ENCODE data around the gene B3GALNT1.

The B3GALNT1 gene

DNA sequence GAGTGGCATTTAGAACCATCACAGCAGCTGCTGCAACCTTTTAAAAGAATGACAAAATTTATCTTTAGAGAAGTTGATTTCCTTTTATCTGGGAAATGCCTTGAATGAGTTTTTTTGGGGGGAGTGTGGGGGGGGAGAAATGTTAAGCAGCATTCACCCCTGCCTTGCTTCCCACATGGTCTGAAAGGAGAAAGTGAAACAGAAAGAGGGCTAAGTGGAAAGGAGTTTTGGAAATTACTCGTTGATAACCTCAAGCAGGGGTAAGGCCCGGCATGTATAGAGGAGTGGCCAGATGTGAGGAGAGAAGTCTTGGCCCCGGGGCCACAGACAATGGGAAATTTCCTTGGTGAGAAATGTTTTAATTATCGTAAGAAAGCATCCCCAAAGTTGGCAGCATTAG, 23.5 kb downstream of the B3GALNT1 start:
- 93% methylated on average over 4 of the region's 4 CpGs for WGBS
- H3K36me3 ChIP-seq (ENCODE audit: insufficient read depth, low read length): peaks cover 11% of the 10 kb centered on the region; the same call in 1 of the 2 replicates
- H3K9ac ChIP-seq (ENCODE audit: low read depth, low read length): no peak overlapping the region
- no peaks in the 10 kb centered on the region for H3K4me1 ChIP-seq (ENCODE audit: insufficient read depth, low read length)
- H3K27me3 ChIP-seq (ENCODE audit: insufficient read depth, low read length): no peaks in the 10 kb centered on the region
- H3K27ac ChIP-seq (ENCODE audit: low read depth, low read length): no peak overlapping the region
- no peak overlapping the region for H3K4me3 ChIP-seq (ENCODE audit: low read length)
- no peaks in the 10 kb centered on the region for H3K9me3 ChIP-seq (ENCODE audit: insufficient read depth, low read depth, low read length)

- no peak overlapping the region for H3K9ac ChIP-seq (ENCODE audit: low read depth, low read length)
- no peak overlapping the region for H3K27ac ChIP-seq (ENCODE audit: low read depth, low read length)
- H3K36me3 ChIP-seq (ENCODE audit: insufficient read depth, low read length): no peaks in the 10 kb centered on the region
- H3K27me3 ChIP-seq (ENCODE audit: insufficient read depth, low read length): no peaks in the 10 kb centered on the region
- 0 out of 2 replicates have a peak, but pooled peaks cover 6% of the 10 kb centered on the region for H3K4me1 ChIP-seq (ENCODE audit: insufficient read depth, low read length)
- no peaks in the 10 kb centered on the region for H3K9me3 ChIP-seq (ENCODE audit: insufficient read depth, low read depth, low read length)
- H3K4me3 ChIP-seq (ENCODE audit: low read length): no peak overlapping the region
- 96% methylated on average over 1 of the region's 1 CpG for WGBS
Measured at GRCh38 chr3:161073181-161073580, 32.0 kb downstream of the B3GALNT1 start.

- H3K9me3 ChIP-seq (ENCODE audit: insufficient read depth, low read depth, low read length): no peaks in the 10 kb centered on the region
- no peak overlapping the region for H3K4me3 ChIP-seq (ENCODE audit: low read length)
- no peaks in the 10 kb centered on the region for H3K36me3 ChIP-seq (ENCODE audit: insufficient read depth, low read length)
- no peaks in the 10 kb centered on the region for H3K27me3 ChIP-seq (ENCODE audit: insufficient read depth, low read length)
- H3K9ac ChIP-seq (ENCODE audit: low read depth, low read length): no peak overlapping the region
- H3K27ac ChIP-seq (ENCODE audit: low read depth, low read length): no peak overlapping the region
- 0 out of 2 replicates have a peak, but pooled peaks cover 6% of the 10 kb centered on the region for H3K4me1 ChIP-seq (ENCODE audit: insufficient read depth, low read length)
Measured at GRCh38 chr3:161072751-161073150, 32.4 kb downstream of the B3GALNT1 start.

GRCh38 chr3:161072211-161072621, 32.9 kb downstream of the B3GALNT1 start:
- no peak overlapping the region for H3K27ac ChIP-seq (ENCODE audit: low read depth, low read length)
- WGBS: 93% methylated on average over 1 of the region's 1 CpG
- H3K4me1 ChIP-seq (ENCODE audit: insufficient read depth, low read length): 0 out of 2 replicates have a peak, but pooled peaks cover 6% of the 10 kb centered on the region
- no peaks in the 10 kb centered on the region for H3K9me3 ChIP-seq (ENCODE audit: insufficient read depth, low read depth, low read length)
- no peak overlapping the region for H3K9ac ChIP-seq (ENCODE audit: low read depth, low read length)
- H3K4me3 ChIP-seq (ENCODE audit: low read length): no peak overlapping the region
- H3K36me3 ChIP-seq (ENCODE audit: insufficient read depth, low read length): no peaks in the 10 kb centered on the region
- H3K27me3 ChIP-seq (ENCODE audit: insufficient read depth, low read length): no peaks in the 10 kb centered on the region

- Histone ChIP-seq H3K9me3 (ENCODE audit: insufficient read depth, low read depth, low read length) (no peaks in the 10 kb centered on the region), H3K27me3 (ENCODE audit: insufficient read depth, low read length) (no peaks in the 10 kb centered on the region), H3K4me3 (ENCODE audit: low read length) (no peak overlapping the region), H3K36me3 (ENCODE audit: insufficient read depth, low read length) (no peaks in the 10 kb centered on the region), H3K9ac (ENCODE audit: low read depth, low read length) (no peak overlapping the region), H3K4me1 (ENCODE audit: insufficient read depth, low read length) (0 out of 2 replicates have a peak, but pooled peaks cover 6% of the 10 kb centered on the region), H3K27ac (ENCODE audit: low read depth, low read length) (no peak overlapping the region; the same call in 1 of the 2 replicates)
- 98% methylated on average over 6 of the region's 6 CpGs for WGBS
Measured at GRCh38 chr3:161070980-161071663, 34.0 kb downstream of the B3GALNT1 start.

GRCh38 chr3:161070252-161070930, 34.8 kb downstream of the B3GALNT1 start:
- no peak overlapping the region; the same call in 1 of the 2 replicates for H3K27ac ChIP-seq (ENCODE audit: low read depth, low read length)
- H3K9me3 ChIP-seq (ENCODE audit: insufficient read depth, low read depth, low read length): no peaks in the 10 kb centered on the region
- H3K4me3 ChIP-seq (ENCODE audit: low read length): no peak overlapping the region
- H3K4me1 ChIP-seq (ENCODE audit: insufficient read depth, low read length): 0 out of 2 replicates have a peak, but pooled peaks cover 6% of the 10 kb centered on the region
- H3K27me3 ChIP-seq (ENCODE audit: insufficient read depth, low read length): no peaks in the 10 kb centered on the region
- H3K9ac ChIP-seq (ENCODE audit: low read depth, low read length): no peak overlapping the region
- WGBS: 90% methylated on average over 8 of the region's 9 CpGs
- H3K36me3 ChIP-seq (ENCODE audit: insufficient read depth, low read length): no peaks in the 10 kb centered on the region

DNA sequence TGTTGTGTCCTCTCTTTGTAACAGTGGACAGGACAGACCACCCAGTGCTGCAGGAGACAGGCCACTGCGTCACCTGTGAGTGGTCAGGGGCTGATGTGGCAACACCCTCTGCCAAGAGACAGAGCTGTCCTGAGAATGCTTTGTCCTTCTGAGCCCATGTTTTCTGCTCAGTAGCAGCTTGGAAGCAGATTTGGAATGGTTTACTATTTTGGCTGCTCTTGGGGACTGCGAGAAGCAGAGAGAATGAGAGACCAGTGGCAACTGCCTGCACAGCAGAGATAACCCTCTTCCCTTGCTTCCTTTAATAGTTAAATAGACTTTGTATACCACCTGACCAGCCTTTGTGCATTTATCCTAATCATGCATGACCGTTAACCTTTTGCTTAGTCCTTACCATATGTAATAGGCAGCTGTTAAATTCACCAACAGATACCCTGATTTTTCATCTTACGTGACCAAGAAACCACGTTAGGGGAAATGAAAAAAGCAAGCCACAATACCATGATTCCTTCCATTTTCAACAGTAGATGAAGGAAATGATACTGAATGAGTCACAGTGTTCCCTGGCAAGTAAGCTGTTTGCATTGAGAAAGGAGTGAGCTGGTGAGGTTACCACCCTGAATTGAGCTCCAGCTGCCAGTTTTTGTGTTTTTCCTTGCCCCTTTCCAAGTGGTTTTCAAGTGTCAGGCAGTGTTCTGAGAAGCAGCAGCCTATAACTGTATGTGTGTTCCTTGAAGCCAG, 35.5 kb downstream of the B3GALNT1 start:
- 0 out of 2 replicates have a peak, but pooled peaks cover 6% of the 10 kb centered on the region for H3K4me1 ChIP-seq (ENCODE audit: insufficient read depth, low read length)
- WGBS: 94% methylated on average over 5 of the region's 5 CpGs
- no peak overlapping the region for H3K27ac ChIP-seq (ENCODE audit: low read depth, low read length)
- H3K4me3 ChIP-seq (ENCODE audit: low read length): no peak overlapping the region
- no peaks in the 10 kb centered on the region for H3K27me3 ChIP-seq (ENCODE audit: insufficient read depth, low read length)
- H3K9ac ChIP-seq (ENCODE audit: low read depth, low read length): no peak overlapping the region
- H3K9me3 ChIP-seq (ENCODE audit: insufficient read depth, low read depth, low read length): no peaks in the 10 kb centered on the region
- H3K36me3 ChIP-seq (ENCODE audit: insufficient read depth, low read length): no peaks in the 10 kb centered on the region

DNA sequence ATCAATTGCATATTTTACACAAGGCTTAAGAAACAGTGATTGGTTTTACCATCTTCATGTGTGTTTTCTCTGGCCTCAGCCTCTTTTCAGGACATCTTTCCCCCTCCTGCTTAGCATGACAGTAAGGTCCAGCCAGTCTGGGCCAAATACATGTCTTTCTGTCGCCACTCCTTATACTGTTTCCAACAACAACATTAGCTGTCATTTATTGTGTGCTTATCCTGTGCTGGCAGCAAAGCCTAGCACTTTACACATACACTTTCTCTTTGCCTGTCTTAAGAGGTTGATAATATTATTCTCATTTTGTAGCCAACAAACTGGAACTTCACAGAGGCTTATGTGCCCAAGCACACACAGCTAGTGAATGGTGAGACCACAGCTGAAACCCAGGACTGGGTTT, 37.8 kb downstream of the B3GALNT1 start:
- Histone ChIP-seq H3K36me3 (ENCODE audit: insufficient read depth, low read length) (no peaks in the 10 kb centered on the region), H3K4me1 (ENCODE audit: insufficient read depth, low read length) (0 out of 2 replicates have a peak, but pooled peaks cover 6% of the 10 kb centered on the region), H3K9me3 (ENCODE audit: insufficient read depth, low read depth, low read length) (no peaks in the 10 kb centered on the region), H3K27me3 (ENCODE audit: insufficient read depth, low read length) (no peaks in the 10 kb centered on the region), H3K4me3 (ENCODE audit: low read length) (no peak overlapping the region), H3K27ac (ENCODE audit: low read depth, low read length) (no peak overlapping the region), H3K9ac (ENCODE audit: low read depth, low read length) (no peak overlapping the region)
- 87% methylated on average over 1 of the region's 1 CpG for WGBS

GRCh38 chr3:161066930-161067329, 38.2 kb downstream of the B3GALNT1 start:
- Histone ChIP-seq H3K27me3 (ENCODE audit: insufficient read depth, low read length) (no peaks in the 10 kb centered on the region), H3K4me3 (ENCODE audit: low read length) (no peak overlapping the region), H3K4me1 (ENCODE audit: insufficient read depth, low read length) (0 out of 2 replicates have a peak, but pooled peaks cover 6% of the 10 kb centered on the region), H3K9me3 (ENCODE audit: insufficient read depth, low read depth, low read length) (no peaks in the 10 kb centered on the region), H3K9ac (ENCODE audit: low read depth, low read length) (no peak overlapping the region), H3K27ac (ENCODE audit: low read depth, low read length) (no peak overlapping the region), H3K36me3 (ENCODE audit: insufficient read depth, low read length) (no peaks in the 10 kb centered on the region)
- 92% methylated on average over 3 of the region's 3 CpGs for WGBS

DNA sequence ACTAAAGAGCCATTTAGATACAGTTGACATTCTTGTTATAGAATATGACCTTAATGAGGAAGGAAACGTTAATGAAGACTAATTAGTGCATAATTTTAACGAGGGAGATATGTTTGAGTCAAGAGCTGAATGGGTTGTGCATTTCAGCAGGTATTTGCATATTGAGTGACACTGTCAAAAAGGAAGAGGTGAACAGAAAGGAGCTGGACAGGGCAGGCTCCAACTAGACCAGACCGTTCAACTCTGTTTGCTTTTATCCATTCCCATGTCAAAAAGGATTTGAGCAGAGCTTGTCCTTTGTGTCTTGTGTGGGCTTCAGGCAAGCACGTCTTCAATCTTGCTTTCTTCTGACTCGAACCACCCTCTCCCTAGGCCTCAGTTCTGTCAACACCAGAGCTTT, 40.7 kb downstream of the B3GALNT1 start:
- H3K9me3 ChIP-seq (ENCODE audit: insufficient read depth, low read depth, low read length): no peaks in the 10 kb centered on the region
- no peaks in the 10 kb centered on the region for H3K4me1 ChIP-seq (ENCODE audit: insufficient read depth, low read length)
- no peak overlapping the region for H3K9ac ChIP-seq (ENCODE audit: low read depth, low read length)
- H3K27ac ChIP-seq (ENCODE audit: low read depth, low read length): no peak overlapping the region
- no peaks in the 10 kb centered on the region for H3K36me3 ChIP-seq (ENCODE audit: insufficient read depth, low read length)
- no peaks in the 10 kb centered on the region for H3K27me3 ChIP-seq (ENCODE audit: insufficient read depth, low read length)
- 93% methylated on average over 5 of the region's 5 CpGs for WGBS
- no peak overlapping the region for H3K4me3 ChIP-seq (ENCODE audit: low read length)

Data from HUES64 (cell line).